COLO829 (cell line): ENCODE data around the gene VIM.
A peak's percentile ranks its signal among the peaks of the same experiment; 100 is the strongest.
"Not testable (repeated sequence)": the region's sequence is repeated elsewhere in the genome, so short reads cannot be mapped to it uniquely, and the experiment has no call there.

Experiments used
- DNase-seq: peaks from one replicate; pipeline ENCODE4 v3.0.0; 2012; ENCODE audit warnings: low spot score

VIM gene

DNA sequence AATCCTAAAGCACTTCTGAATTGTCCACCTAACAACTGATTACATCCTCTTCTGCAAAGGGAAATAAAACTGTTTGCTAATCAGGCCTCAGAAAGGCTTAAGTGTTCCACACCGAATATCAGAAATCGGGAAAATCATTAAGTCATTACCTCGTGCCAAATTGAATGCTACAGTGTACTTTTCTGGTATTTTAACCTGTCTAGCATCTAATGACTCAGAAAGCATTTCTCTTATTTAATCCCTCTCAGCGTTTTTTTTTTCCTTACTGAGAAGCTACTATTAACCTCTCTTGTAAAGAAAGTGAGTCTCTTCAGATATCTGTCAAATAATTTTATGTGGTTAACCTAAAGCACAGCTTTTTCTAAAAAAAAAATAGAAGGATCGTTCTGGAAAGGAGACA, 28.6 kb downstream of the VIM start:
- DNase-seq: no peak

DNA sequence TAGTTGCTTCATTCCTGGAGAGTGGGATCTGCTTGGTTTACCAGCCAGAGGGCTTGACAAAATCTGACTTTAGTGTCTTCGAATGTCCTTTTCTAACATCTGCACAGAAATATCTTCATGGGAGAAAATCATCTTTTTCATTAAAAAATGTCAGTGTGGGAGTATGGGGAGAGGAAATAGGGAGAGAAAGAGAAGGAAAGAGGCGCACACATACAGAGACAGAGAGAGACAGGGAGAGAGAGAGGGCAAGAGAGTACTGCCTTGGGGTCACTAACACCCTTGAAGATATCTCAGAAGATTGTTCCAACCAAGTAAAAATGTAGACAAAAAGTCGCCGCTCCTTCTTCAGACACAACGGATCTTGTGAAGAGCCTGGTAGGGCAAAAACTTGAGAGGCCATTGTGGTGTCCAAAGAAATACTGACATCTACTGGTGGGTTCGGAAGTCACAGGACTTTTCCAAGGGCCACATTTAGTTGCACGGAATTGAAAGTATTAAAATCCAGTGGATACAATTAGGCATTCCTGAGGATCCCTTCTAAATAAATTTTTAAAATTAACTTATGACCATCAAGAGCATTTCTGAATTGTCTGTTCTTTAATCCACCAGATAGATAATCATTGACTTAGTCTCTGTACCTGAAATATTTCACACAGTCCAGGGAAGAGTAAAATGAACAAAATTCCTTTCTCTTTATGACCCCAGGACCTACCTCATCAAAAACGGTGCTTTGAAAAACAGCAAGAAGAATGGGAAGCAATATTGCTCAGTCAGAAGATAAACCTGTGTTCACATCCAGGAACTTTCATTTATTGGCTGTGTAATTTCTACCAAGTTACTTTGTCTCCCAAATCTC, 29.7 kb downstream of the VIM start:
- DNase-seq: peak; percentile 66

DNA sequence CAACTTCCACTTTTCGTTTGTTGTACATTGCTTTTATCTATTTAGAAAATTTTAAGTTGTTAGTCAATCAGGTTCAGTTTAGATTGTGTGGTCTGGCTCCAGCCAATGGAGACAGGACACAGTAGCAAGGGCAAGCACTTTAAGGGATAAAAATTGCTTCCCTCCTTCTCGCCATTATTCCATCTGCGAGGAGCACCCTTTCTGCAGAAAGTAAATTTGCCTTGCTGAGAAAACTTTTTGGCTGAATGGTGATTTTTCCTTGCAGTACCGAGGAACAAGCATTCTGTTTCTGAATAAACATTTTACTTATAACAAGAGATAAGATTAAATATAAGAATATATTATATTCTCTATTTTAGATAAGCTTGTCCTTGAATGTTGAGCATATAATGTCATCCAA, 34.5 kb downstream of the VIM start:
- no peak for DNase-seq

DNA sequence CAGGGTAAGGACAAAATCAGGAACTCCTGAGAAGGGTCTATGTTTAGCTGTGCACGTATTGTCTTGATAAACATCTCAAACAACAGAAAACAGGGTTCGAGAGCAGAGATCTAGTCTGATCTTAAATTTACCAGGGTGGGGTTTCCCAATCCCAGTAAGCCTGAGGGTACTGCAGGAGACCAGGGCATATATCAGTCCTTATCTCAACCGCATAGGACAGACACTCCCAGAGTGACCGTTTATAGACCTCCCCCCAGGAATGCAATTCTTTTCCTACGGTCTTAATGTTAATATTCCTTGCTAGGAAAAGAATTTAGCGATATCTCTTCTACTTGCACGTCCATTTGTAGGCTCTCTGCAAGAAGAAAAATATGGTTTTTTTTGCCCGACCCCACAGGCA, 35.5 kb downstream of the VIM start:
- no peak for DNase-seq

DNA sequence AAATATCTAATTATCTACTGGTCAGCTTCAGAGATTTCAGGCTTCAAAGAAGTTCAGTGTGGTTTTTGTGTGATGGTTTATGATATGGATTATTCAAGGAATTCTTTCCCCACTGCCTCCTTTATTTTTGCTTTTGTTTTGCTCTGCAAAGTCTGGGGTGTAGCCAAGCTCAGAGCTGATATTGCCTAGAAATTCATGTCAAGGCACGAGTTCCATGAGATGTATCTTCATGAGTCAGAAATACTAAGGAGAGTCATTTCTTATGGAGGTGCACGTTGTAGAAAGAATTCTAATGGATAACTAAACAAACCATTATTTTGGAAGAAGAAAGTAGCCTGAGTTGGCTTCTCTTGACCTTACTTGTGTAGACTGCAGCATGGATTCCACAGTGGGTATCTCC, 37.4 kb downstream of the VIM start:
- DNase-seq: no peak

DNA sequence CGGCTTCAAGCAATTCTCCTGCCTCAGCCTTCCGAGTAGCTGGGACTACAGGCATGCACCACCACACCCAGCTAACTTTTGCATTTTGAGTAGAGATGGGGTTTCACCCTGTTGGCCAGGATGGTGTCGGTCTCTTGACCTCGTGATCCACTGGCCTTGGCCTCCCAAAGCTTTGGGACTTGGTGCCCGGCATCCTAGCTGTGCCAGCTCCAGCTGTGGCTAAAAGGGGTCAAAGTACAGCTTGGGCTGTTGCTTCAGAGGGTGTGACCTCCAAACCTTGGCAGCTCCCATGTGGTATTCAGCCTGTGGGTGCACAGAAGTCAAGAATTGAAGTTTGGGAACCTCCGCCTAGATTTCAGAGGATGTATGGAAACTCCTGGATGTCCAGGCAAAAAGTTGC, 38.5 kb downstream of the VIM start:
- not testable (repeated sequence) for DNase-seq

DNA sequence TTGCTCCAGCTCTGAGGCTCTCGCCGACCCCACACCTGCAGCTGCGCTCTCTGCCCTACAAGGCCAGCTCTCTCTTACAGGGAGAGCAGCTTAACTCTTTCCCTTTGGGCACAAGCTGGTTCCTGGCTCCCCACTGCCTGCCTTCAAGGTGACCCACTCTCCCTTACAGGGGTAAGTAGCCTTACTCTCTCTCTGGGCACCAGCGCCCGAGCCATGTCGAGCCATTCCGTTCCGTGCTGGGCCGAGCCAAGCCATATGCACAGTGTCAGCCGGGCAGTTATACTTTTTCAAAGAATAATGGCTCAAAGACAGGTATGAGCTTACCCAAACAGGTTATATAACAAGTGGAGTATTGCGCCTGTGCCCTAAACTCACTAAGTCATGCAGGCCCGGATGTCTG, 44.6 kb downstream of the VIM start:
- no peak for DNase-seq

DNA sequence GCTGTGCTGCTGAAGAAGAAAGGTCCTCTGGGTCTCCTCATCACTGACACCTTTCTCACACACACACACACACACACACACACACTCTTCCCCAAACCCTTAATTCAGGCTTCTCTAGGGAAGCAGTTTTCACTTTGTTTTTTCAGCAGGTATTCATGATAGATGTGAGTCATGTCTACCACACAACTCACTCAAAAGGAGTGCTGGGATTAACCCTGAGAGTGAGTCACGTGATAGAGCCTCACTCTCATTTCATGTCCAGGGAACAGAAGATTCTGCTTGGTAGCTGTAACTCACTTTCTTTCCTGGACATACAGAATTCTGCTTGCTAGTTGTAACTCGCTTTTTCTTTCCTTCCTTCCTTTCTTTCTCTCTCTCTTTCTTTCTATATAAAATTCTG, 45.4 kb downstream of the VIM start:
- no peak for DNase-seq

DNA sequence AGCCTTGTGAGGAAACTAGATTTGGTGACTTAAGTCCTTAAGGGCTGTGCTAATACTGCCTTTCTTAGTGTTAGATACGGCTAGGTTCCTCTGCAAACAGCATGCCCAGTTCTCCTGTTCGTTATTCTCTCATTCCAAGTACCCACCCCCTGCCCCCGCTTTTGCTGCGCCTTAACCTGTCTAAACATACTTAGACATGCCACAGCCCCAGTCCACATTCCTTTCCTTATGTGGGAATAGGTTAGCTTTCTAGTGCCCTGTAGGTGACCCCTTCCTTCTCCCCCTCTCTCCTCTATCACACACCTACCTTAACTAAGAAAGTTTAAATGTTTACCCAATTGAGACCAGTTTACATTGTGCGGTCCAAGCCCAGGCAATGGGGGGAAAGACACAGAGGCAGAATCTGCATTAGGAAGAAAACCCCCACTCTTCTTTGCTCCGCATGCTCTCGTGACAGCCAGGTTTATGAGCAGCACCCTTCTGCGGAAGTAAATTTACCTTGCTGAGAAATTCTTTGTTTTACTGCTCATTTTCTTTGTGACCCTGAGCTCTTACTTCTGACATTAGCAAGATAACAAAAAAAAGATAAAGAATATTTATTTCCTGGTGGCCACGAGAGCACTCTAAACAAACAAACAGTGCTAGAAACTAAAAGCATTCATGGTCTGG, 48.8 kb downstream of the VIM start:
- DNase-seq: no peak

DNA sequence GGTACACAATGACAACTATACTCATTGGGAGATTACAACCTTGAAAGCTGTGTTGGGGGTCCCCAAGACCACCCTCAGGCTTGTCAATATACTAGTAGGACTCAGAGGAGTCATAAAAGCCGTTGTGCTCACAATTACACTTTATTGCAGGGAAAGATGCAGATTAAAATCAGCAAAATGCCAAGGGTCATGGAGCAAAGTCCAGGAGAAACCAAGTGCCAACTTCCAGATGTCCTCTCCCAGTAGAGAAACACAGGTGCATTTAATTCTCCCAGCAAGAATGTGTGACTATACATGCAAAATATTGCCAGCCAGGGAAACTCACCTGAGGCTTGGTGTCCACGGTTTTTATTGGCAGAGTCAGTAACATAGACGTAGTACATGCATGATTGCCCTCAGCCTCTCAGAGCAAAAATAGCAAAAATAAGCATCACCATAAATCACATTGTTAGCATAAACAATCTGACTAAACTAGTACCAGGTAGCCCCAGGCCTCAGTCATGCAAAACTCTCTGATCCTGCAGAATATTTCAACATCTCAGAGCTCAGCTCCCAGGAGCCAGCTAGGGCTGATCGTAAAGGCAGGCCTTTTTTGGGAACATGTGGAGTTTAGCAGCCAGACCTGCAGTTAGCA, 50.7 kb downstream of the VIM start:
- no peak for DNase-seq

DNA sequence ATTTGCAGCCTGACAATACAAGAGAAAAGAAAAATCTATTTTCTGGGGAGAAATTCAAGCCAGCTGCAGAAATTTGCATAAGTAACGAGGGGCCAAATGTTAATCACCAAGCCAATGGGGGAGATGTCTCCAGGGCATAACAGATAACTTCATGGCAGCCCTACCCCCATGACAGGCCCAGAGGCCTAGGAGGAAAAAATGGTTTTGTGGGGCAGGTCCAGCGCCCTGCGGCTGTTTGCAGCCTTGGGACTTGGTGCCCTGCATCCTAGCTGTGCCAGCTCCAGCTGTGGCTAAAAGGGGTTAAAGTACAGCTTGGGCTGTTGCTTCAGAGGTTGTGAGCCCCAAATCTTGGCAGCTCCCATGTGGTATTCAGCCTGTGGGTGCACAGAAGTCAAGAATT, 54.3 kb downstream of the VIM start:
- DNase-seq: no peak

DNA sequence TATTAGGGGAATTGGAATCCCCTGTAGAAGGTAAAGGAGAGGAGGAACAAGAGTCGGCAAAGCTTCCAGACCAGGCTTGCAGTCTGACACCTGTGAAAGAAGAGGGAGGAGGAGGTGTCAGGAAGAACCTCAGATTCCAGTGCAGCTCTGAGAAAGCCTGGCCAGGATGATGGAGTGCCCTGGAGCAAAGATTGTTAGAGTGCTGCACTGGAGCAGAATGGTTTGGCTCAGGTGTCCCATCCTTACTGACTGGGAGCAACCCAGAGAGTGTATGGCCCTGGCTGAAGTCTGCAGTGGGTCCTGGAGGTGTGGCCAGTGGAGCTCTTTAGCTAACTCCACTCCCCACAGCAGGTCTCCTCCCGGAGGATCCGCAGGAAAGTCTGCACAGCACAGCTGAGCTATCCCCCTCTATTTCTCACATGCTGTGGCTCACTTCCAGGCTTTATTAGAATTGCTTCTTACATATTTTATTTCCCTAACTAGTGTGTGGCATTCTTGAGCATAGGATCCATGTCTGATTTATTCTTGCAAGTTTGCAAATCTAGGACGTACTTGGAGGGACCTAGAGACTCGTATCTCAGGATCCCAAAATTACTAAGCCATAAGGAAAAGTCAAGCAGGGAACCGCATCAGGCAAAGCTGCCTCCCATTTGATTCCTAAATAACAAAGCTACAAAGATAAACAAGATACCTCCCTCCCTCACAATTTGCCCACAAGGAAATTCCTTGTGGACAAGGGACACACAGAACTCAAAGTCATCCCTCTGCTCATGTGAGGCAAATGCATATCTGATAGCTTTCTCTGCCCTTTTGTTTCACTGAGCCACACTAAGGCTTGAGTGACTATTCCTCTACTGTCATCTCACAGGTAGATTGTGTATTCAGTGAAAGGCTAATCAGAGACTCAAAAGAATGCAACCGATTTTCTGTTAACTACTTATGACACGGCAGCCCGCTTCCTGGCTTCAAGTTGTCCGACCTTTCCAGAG, 58.8 kb downstream of the VIM start:
- no peak for DNase-seq
